GM19463 (cell line): ENCODE results near the gene TANGO2.

Experiments used
- ATAC-seq: cut with Tn5 transposase; IDR thresholded peaks from one replicate; pipeline ENCODE4 v1.9.1; 2021; ENCODE audit warnings: mild to moderate bottlenecking, moderate library complexity; ENCODE audit not compliant: unreplicated experiment

TANGO2 gene

DNA sequence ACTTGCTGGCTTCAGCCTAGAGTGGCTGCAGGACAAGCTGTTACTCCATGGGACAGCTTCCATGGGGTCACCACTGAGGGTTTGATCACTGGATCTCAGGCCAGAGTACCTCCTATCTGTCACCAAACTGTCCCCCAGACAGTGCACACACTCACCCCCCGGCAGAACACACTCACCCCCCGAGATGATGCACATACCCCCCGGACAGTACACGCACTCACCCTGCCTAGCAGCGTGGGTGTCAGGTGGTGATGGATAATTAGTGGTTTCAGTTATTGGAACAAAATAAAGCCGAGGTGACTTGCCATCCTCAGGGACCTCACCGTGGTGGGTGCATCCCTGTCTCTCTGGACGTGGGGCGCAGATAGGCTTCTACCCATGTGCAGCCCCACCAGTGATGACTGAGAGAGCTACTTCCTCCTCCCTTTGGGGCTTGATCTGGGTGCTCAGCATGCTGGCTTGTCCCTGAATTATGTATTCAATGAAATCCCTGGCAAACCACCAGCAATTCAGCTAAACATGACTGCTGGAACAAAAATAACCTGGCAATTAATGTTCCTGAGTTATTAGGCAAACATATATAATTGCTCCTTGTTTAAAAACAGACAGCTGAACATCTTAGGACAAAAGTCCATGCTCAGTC is 18.9 kb downstream of the TANGO2 start:
- ATAC-seq: no peak

- no peak for ATAC-seq
These were observed 19.7 kb downstream of the TANGO2 start for GRCh38 chr22:20040327-20041200.

GRCh38 chr22:20043057-20043996 is 22.4 kb downstream of the TANGO2 start:
- no peak for ATAC-seq

DNA sequence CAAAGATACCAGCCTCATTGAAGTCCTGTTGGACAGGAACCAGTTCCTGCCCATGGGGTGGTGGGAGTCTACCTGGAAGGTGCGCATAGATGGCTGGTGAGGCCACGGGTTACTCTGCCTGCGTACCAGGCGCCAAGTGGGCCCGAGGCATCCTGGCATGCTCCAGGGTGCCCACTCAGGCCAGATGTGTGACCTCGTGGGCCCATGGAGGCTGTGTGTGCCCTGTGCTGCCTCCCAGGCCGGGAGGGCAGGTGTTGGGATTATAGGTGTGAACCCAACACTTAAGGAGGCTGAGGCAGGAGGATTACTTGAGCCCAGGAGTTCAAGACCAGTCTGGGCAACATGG is 23.1 kb downstream of the TANGO2 start:
- no peak for ATAC-seq

DNA sequence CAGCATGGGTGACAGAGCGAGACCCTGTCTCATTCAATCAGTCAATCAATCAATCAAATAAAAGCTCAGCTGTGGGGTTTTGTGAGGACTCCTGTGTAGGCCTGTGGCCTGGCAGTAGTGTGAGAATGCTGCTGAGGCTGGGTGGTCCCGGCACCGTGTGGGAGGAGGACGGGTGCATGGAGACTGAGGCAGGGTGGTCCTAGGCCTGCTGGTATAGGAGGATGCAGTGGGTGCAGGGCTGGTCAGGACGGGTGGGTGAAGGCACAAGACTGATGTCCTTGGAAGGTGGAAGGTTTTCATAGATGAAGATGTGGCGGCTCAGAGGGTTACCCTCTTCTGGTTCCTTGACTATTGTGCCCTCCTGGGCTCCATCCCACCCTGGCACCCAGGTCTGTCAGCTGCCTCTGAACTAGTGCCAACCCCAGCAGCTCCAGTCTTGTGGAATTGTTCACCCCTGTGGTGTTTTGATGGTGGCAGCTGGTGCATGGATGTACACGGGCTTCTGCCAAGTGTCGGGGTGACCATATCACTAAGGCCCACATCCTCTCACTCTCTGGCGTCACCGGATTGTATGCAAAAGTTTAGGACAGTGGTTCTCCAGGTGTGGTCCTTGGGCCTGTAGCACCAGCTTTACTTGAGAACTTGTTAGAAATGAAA is 23.7 kb downstream of the TANGO2 start:
- no peak for ATAC-seq

- ATAC-seq: no peak
These were observed 25.8 kb downstream of the TANGO2 start for GRCh38 chr22:20046730-20047129.

DNA sequence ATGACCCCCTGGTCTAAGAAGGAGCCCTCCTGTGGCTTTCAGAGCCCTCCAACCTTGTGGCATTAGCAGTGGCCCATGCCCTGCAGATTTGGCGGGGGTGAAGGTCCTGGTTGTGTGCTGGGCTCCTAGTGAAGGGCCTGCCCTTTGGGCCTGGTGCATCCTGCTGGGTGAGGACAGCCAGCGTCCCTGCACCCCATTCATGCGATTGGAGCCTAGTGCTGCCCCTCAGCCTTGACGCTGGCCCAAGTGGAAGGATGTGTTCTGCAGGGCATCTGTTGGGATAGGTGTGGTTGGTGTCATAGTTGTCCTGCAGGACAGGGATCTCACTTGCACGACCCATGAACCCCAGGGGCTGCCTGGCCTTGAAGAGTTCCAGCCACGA is 31.0 kb downstream of the TANGO2 start:
- no peak for ATAC-seq

DNA sequence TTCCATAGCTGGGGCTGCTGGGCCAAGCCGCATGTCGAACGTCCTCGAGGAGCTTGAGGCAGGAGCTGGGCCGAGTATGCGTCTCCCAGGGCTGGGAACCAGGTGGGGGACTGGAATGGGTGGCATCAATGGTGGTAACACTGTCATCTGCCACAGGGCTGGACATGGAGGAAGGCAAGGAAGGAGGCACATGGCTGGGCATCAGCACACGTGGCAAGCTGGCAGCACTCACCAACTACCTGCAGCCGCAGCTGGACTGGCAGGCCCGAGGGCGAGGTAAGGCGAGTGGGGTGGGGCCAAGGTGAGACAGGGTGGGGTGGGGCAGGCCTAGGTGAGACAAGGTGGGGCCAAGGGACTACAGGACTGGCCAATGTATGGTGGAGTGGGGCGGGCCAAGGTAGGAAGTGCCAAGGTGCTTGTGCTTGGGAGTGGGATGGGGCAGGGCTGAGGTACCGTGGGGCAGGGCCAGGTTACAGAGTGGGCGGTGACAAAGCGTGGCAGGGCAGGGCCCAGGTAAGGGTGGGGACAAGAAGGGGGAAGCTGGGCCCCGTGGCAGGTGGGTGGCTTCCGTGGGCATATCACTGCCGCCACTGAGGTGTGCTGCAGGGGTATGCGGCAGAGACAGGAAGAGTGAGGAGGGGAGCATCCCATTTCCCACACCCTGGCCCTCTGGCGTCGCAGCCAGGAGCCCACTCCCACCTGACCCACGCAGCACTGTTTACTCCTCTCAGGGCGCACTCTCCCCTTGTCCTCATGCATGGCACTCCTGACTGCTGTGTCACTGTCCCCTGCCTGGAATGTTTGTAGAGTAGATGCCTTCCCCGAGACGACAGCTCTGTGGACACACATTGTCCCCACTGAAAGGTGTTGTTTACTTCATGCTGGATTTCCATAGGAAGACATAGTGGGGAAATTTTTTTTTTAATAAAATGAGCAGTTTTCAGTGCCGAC is 31.7 kb downstream of the TANGO2 start:
- ATAC-seq: no peak

DNA sequence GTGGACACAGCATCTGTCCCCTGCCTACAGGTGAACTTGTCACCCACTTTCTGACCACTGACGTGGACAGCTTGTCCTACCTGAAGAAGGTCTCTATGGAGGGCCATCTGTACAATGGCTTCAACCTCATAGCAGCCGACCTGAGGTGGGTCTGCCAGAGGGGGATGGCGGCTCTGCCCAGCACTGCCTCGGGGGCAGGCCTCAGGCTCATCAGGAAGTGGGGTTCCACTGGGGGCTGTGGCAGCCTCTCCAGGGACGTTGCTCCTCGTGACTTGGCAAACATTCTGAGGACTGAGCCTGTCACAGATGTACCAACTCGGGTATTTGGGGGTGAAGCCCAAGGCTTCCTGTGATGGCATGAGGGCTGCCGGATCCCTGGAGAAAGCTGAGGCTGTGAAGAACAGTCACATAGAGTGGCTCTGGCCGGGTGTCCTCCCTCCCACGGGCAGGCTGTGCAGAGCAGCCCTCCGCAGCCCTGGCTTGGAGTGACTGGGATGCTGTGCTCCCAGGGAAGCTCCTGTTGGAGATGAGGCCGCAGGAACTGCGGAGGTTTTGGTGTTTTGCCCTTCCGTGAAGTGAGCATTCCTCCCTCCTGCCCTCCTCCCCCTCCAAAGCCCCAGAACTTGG is 32.6 kb downstream of the TANGO2 start:
- no peak for ATAC-seq

DNA sequence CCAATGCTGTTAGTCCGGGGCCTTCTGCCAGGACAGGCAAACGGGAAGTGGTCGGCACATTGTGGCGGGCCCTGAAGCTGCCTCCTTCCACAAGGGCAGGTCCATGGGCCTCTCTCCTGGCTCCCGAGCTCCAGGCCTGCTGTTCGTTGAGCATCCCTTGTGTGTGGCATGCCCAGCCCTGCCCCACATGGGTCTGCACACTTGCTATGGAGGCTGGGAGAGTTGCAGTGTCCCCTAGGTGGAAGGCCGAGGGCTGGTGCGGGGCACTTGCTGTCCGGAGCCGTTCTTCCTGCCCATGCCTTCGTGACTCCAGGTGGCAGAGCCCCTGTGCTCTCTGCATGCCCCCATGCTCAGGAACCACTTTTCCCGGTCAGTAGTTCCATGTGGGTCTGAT is 33.1 kb downstream of the TANGO2 start:
- ATAC-seq: no peak

GRCh38 chr22:20054485-20054884 is 33.6 kb downstream of the TANGO2 start:
- ATAC-seq: no peak

DNA sequence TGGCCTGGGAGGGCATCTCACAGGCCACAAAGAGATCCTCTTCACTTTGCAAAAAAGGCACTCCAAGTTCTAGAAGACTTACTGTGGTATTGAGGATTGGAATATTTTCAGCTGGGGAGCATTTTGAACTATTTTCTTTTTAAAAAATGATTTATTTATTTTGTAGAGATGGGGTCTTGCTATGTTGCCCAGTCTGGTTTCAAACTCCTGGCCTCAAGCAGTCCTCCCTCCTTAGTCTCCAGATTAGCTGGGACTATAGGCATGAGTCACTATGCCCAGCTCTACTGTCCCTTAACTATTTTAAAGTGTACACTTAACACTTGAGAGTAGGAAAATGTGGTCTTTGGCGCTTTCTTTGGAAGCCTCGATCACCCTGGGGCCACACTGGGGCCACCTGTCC is 34.2 kb downstream of the TANGO2 start:
- ATAC-seq: no peak

DNA sequence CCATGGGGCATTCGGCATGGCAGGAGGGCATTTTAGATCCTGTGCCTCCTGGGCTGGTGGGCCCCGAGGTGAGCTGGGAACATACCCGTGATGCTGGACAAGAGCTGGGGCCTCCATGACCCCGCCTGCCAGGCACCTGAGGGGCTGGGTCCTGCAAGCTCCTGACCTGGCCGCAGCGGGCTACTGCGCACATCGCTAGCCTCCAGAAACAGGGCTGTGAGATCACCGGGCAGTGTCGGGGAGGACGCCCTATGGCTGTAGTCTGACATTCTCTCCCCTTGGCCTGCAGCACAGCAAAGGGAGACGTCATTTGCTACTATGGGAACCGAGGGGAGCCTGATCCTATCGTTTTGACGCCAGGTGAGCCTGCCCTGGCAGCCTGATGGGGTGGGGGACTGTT is 34.7 kb downstream of the TANGO2 start:
- no peak for ATAC-seq

GRCh38 chr22:20056161-20056560 is 35.3 kb downstream of the TANGO2 start:
- no peak for ATAC-seq

DNA sequence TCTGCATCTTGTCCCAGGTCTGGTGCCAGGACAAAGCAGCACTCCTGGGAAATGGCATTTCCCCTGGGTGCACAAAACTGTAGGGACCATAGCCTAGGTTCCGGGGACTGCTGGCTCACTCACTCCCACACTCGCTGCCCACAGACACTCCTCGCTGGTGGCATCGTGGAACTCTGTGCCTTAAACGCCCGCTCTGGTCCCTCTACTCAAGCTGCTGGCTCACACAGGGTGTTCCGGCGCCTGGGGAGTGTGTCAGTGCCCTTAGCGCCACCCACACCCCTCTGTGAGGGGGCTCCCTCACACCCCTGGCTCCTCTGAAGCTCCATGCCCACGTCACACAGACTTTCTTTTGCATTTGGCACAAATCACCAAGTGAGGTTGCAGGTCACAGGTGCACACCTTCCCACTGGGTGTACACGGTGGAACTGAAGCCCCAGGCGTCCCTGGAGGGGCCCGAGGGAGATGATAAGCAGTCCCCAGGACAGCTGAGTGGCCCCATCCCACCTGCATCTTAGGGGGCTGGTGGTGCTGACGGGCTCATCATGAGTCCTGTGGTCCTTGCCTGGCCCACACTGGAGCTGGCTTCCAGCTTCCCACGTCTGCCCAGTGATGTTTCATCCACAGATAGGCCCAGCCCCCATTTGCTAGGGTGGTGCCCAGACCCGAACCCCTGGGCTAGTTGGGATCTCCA is 35.9 kb downstream of the TANGO2 start:
- ATAC-seq: no peak

DNA sequence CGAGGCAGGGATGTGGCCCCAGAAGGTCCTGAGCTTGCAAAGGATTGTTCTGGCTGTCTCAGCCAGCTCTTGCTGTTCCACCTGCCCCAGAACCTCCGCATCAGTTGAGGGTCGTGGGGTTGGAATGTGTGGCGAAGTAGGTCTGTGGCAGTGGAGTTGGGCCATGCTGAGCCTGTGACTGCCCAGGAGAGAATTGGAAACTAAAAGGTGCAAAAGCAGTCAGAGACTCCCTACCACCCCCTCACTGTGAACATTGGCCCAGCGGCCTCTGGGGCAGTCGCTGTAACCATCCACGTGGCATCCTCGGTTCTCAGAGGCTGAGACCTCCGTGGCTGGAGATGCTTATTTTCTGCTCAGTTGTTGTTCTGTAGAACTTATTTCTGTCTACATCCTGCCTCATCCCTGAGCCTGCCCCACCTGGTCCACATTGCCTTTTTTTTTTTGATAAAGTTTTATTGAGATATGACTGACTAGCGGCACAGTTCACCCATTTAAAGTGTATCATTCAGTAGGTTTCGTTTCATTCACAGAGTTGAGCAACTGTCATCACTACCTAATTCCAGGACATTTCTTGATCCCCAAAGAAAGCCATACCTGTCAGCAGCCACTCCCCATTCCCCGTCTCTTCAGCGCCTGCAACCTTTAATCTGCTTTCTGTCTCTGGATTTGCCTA is 36.8 kb downstream of the TANGO2 start:
- ATAC-seq: no peak

DNA sequence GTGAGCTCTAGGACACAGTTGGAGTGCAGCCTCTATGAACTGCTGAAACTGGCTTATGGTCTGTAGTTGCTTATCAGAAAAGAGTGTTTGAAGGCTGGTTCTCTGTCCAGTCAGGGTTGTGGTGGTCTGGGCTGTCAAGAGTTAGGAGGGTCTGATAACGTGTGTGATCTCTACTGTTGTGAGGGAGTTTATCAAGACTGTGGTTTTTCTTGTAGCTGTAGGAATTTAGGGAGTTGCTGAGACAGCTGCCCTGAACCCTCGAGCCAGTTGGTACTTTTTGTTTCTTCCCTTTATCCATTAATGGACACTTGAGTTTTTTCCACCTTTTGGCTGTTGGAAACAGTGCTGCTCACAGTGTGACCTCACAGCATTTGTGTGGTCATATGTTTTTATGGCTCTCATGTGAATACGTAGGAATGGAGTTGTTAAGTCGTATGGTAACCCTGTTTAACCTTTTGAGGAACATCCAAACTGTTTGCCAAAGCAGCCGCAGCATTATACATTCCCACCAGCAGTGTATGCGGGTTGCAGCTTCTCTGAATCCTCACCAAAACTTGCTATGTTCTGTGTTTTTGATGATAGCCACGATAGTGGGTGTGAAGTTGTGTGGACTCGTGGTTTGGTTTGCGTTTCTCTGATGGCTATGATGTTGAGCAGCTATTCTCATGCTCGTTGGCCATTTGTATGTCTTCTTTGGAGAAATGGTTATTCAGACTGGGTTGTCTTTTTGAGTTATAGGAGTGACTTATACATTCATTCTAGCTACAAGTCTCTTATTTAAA is 38.3 kb downstream of the TANGO2 start:
- no peak for ATAC-seq
